GM19240 (cell line): Measurements from ENCODE around the gene ZNF587.
"Not testable (repeated sequence)": the region's sequence is repeated elsewhere in the genome, so short reads cannot be mapped to it uniquely, and the experiment has no call there.

ENCODE experiments used
- DNase-seq: peaks from one replicate; pipeline ENCODE4 v3.0.0; 2011; ENCODE audit warnings: low spot score; ENCODE audit not compliant: insufficient read length

Gene ZNF587

GRCh38 chr19:57849666-57850473, at the start of gene ZNF587:
TSS of gene ZNF587 (plus strand) at chr19:57849859. CDS start at chr19:57850039, 180 bp downstream.
- DNase-seq, result peak; percentile 45

GRCh38 chr19:57800696-57801095, 49.0 kb upstream of the ZNF587 start:
- no peak for DNase-seq

DNA sequence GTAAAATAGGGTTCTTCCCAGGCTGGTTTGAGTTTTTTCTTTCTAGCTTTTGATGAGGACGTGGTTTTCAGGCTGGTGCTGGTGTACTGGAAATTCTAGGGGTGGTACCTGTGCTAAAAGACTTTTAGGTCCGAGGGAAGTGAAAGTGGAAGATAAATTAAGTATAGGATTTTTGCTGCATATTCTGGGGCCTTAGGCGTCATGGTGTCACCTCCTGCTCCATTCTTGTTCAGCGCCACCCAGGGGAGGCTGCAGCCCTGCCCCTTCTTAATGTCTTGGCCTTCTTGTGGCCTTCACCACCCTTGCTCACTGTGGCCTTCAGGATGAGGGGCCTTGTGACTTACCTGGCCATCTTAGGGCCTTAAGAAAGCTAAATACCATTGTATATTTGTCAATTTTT, 47.4 kb upstream of the ZNF587 start:
- no peak for DNase-seq

DNA sequence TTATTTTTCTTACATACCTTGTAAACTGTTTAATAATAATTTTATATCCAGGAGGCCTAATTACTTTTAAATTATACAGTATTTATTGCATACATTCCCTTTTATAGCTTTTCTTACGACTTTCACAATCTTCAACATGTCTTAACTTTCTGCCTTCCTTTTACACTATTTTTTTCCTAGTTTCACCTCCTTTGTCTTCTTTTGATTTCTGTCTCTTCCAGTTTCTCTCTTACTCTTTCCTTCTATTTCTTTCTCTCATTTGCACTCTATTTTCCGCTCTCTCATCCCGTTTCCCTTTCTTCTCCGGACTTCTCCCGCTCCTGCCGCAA, 46.4 kb upstream of the ZNF587 start:
- no peak for DNase-seq

- no peak for DNase-seq
These were observed 45.9 kb upstream of the ZNF587 start for GRCh38 chr19:57803594-57804325.

- DNase-seq, result no peak
These were observed 42.1 kb upstream of the ZNF587 start for GRCh38 chr19:57807541-57807940.

GRCh38 chr19:57810410-57811295, 39.0 kb upstream of the ZNF587 start:
- not testable (repeated sequence) for DNase-seq

DNA sequence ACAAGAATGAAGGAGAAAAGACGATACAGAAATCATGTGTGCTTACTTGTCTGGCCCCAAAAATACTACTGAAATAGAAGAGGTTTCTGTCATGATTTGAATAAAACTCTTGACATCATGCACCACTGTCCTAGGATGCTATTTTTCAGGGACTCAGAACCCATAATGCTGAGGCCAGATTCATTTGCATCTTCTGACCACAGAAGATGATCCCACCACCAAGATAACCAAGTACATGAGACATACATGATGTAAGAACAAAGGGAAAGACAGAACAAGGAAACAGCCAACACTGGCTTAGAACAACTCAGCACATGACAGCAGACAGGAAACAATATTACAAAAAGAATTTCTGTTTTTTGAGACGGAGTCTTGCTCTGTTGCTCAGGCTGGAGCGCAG, 37.4 kb upstream of the ZNF587 start:
- DNase-seq, result no peak

GRCh38 chr19:57812975-57813820, 36.5 kb upstream of the ZNF587 start:
- not testable (repeated sequence) for DNase-seq

DNA sequence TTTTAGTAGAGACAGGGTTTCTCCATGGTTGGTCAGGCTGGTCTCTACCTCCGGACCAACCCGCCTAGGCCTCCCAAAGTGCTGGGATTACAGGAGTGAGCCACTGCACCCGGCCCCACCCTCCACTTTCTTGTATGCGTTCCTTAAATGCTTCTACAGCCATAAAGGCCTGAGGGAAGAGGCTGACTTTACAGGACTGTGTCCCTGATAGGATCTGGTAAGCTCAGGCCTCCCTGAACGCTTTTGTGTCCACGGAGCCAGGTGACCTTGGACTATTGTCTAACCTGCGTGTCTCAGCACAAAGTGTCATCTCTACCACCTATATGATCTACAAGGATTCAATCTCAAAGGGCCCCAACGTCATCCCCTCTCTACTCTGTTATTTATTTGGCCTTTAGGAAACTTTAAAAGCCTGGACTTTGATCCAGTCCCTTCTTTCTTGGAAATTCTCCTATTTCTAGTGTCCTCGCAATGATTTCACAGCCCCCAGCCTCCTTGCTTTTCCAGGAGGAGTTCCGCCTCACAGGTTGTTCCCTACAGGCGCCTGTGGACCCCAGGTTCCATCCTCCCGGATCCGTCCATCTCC, 35.6 kb upstream of the ZNF587 start:
- DNase-seq, result no peak

- peak; percentile 55 for DNase-seq
These were observed 35.0 kb upstream of the ZNF587 start, which contains the start of gene ZNF552 for GRCh38 chr19:57814505-57815246. TSS of gene ZNF552 (minus strand) at chr19:57814913. CDS start at chr19:57814743, 170 bp downstream.

GRCh38 chr19:57815247-57816075, 34.2 kb upstream of the ZNF587 start:
- DNase-seq, result no peak

GRCh38 chr19:57816652-57817051, 33.0 kb upstream of the ZNF587 start:
- DNase-seq, result no peak

DNA sequence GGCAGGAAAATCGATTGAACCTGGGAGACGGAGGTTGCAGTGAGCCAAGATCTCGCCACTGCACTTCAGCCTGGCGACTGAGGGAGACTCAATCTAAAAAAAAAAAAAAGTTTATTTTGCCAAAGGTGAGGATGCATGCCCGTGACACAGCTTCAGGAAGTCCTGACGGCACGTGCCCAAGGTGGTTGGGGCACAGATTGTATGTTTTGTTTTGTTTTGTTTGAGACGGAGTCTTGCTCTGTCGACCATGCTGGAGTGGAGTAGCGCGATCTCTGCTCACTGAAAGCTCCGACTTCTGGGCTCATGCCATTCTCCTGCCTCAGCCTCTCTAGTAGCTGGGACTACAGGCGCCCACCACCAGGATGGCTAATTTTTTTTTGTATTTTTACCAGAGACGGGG, 31.7 kb upstream of the ZNF587 start:
- no peak for DNase-seq

DNA sequence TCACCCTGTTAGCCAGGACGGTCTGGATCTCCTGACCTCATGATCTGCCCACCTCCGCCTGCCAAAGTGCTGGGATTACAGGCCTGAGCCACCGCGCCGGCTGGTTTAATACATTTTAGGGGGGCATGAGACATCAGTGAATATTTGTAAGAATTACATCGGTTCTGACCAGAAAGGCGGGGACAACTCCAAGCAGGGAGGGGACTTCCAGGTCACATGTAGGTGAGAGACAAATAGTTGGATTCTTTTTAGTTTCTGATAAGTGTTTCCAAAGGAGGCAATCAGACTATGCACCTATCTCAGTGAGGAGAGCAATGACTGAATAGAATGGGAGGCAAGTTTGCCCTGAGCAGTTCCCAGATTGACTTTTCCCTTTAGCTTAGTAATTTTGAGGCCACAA, 31.3 kb upstream of the ZNF587 start:
- DNase-seq, result no peak

GRCh38 chr19:57819475-57820148, 30.0 kb upstream of the ZNF587 start:
- peak; percentile 81 for DNase-seq

GRCh38 chr19:57820599-57820998, 29.1 kb upstream of the ZNF587 start:
- no peak for DNase-seq

DNA sequence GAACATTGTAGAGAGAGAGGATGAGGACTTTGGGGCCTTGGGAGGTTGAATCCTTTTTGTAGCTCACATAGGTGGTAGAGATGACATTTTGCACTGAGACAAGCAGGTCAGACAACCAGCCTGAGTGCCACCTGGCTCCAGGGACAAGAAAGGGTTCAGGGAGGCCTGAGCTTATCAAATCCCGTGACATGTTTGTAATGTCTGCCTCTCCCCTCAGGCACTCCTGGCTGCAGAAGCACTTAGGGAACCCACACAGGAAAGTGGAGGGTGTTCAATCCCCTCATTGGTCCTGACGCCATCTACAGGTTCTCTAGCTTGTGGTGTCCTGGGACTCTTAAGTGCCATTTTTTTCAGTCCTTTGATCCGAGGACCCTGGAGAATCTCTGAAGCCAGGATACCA, 28.6 kb upstream of the ZNF587 start:
- not testable (repeated sequence) for DNase-seq
